Measurements from ENCODE around the gene HS3ST5.

Gene HS3ST5, protein sequence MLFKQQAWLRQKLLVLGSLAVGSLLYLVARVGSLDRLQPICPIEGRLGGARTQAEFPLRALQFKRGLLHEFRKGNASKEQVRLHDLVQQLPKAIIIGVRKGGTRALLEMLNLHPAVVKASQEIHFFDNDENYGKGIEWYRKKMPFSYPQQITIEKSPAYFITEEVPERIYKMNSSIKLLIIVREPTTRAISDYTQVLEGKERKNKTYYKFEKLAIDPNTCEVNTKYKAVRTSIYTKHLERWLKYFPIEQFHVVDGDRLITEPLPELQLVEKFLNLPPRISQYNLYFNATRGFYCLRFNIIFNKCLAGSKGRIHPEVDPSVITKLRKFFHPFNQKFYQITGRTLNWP

DNA sequence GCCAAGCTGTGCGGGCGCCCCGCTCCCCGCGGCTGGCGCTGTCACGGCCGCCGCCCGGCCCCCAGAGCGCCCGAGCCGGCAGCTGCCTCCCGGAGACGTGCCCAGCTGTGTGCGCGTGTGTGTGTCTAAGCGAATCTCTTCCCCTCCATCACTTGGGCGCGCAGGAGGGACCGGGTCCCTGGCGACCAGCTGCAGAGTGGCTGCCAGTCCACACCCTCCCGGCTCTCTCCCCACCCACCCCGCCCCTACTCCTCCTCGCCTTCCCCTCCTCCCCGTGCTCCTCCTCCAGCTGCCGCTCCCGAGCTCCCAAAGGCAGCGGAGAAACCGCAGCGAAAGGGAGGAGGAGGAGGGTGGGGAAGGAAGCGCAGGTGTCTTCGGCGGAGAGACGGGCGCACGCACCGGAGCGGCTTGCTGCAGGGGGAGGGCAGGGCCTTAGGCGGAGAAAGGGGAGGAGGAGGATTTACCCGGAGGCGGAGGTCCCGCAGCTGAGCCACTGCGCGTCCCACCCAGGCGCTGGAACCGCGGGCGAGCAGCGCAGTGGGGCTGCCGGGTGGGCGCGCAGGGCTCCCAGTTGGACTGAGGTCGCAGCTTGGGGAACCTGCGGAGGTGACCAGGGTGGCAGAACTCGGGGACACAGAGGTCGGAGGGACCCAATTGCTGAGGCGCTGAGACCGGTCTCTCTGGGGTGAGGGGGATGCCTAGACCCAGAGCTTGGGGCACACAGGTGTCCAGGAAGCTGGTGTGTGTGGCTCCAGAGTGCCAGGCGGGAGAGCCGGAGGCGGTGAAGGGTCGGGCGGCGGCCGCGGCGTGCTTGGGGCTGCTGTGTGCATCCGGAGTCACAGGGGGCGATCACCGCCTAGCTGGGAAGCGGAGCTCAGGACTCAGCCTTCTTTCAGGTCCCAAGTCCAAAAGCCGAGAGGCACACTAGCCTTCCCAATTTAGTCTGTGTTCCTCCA lies at the start of gene HS3ST5:
Gene HS3ST5, minus strand, starts transcription at position 198 of the 956 bp plus-strand sequence. CDS start 280,178 bp downstream, outside the sequence.
- FAIRE-seq: no peak

DNA sequence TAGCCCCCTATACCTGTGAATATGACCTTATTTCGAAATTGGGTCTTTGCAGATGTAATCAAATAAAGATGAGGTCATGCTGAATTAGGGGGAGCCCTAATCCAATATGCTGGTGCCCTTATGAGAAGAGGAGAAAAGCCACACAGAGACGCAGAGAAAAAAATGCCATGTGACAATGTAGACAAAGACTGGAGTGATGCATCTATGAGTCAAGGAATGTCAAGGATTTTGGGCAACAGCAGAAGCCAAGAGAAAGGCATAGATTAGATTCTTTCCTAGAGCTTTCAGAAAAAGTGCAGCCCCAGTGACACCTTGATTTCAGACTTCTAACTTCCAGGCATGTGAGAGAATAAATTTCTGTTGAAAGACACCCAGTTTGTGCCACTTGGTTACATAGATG lies 47.4 kb upstream of the HS3ST5 start:
- FAIRE-seq: no peak

DNA sequence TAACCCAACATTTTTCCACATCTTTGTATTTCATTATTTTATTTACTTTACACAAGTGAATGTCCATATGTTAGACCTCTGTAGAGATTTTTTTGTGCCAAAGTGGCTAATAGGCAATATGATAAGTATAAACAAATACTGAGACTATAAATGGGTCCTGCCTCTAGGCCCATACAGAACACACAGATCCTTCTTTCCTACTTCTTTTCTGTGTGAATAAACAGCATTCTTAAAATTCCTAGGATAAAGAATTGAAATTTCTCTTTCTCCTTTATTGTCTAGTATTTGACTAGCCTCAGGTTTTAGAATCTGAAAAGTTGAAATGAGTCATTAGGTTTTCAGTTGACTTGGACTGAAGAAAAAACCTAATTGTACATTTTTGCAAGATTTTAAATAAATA lies 46.3 kb upstream of the HS3ST5 start:
- no peak for FAIRE-seq

DNA sequence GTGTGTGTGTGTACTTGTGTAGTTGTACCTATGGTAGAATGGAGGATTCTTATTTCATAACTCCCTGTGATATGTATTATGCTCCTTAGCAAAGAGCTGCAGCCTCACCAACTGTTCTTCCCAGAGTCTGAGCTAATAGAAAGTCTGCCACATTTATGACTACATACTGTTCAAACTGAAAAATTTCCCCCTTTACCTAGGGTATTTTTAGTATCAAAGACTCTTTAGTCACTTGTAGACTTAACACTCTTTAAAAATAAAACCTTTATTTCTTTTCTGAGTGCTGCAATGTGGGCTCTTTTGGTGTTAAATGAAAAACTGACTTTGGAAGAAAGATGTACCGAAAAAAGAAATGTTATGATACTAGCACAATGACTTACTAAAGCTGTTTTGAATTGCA lies 39.6 kb upstream of the HS3ST5 start:
- no peak for FAIRE-seq

DNA sequence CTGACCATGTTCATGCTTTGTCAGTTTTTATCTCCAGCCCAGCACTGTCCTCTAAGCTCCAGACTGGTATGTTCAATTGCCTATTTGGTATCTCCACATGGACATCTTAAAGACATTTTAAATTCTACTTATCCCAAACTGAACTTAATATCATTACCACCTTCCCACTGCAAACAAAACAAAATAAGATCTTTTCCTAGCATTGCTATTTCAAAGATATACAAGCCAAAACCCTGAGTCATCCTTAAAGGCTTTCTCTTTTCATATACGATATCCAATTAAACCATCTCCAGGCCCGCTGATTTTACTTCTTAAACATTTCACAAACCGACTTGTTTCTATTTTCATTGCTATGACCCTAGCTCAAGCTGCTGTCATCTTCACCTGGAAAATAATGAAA lies 35.1 kb upstream of the HS3ST5 start:
- FAIRE-seq: no peak

DNA sequence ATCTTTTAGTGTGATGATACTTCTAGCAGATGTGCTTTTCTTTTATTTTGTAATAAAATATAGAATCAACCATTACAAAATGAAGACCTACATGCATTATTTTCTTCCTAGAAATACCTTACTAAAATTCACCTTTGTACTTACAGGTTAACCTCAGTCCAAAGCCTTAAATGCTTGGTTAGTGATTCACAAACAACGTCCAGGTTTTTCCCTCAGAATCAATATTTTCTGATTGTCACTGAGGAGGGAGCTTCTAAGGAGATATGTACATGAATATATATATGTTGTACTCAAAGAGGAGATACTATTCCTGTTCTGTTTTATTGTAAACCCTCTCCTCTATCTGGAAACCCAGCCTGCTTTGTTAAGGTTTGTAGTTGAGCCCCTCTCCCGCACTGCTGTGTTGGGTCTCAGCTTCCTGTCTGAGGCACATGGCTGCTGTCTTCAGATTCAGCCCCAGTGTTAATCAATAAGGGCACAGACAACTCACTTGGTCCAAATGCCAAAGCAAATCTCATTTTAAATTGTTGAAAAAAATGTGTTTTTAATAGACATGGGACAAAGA lies 33.9 kb upstream of the HS3ST5 start:
- no peak for FAIRE-seq

DNA sequence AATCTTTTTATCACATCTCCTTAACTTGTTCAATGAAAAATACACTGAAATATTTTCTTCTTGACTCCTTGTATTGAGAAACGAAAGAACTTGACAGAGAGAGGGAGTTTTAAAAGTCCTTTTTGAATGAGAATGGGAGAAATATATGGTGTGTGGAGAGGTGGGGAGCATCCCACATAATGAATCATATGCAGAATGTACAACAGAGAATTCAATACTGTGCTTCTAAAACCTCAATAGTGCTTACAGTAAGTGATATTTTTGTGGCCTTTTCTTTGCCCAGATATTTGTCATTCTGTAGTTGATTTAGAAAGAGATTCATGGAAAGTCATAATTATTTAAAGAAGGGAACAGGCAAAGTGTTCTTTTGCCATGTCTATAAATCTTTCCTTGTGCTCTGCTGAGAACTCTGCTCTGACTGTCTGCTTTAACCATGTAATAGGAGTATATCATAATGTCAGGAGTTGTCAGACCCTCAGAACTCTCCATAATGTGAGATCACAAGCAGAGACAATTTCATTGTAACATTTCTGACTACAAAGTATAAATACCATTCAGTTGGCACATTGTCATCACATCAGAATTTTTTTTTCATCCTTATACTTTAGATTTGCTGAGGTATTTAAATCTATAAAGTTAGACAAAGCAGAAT lies 32.8 kb upstream of the HS3ST5 start:
- no peak for FAIRE-seq

DNA sequence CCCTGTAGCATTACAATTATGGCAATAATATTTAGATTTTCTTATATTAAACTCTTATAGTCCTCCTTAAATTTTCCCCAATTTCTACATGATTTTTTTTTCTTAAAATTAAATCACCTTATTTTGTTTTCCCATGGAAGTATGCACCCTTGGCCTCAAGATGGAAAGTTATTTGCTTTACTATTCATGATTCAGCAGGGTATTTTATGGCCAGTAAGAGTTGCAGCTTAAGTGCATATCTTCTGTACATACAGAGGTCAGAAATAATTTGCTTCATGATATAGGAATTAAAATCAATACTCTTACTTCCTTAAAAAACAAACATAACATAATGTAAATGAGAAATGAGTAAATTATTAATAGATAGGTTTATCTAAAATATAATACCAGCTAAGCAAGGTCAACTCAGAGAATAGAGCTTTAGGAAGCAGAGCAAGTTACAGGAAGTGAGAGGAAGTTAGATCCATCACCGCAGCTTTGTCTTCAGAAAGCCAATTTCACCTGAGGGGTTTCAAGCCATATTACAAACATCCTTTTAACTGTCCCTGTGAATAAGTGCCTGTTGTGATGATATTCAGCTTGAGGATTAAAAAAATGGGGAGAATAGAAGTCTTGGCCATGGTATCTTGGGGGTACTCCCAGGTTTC lies 24.6 kb upstream of the HS3ST5 start:
- FAIRE-seq: no peak

DNA sequence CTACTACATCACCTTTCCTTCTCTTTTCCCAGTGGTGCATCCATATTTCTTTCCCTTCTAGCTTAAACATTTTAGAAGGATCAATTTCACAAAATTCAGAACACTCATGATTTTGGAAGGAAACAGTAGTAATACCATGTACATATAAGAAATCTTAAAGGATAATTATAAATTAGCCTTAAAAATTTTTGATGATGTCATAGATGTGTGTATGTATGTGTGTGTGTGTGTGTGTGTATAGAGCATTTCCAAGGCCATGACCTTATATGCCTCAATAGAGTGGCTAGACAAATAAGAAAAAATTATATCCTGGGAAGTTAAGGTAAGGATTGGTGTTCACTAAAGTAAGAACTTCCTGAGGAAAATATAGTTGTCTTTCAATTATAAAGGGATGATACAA lies 24.1 kb upstream of the HS3ST5 start:
- no peak for FAIRE-seq

DNA sequence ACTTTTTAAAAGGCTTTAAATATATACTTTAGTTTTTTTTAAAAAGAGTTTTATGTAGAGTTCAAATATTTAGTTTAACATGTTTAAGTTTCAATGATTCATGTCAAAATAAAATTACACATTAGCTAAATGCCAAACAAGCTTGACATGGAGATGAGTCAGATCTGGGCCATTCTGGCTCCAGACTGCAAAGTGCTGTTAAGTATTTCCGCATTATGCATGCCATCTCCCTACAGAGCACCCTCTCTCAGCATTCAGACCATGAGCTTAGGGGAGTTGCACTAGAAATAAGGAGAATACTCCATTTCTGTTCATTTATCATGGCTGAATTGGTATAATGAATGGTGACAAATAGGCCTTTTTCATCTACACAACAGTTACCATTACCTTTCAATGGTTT lies 21.5 kb upstream of the HS3ST5 start:
- FAIRE-seq: peak; percentile 75

DNA sequence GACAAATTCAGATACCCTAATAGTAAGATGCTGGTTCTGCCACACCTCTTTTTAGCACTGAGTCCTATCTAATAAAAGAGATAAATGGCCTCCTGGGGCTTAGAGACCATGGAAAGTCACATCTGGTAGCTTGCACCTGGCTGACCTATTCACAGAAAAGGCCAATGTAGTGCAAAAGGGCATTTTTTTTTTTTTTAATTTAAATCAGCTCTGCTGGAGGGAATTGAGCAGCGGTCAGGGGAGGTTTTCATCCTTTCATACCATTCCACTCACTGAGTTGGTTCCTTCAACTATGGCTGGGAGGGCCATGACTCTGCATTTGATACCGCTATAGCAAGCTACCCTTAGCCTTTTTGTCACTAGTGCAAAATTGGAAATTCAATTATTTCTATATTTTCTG lies 20.1 kb upstream of the HS3ST5 start:
- FAIRE-seq: no peak

DNA sequence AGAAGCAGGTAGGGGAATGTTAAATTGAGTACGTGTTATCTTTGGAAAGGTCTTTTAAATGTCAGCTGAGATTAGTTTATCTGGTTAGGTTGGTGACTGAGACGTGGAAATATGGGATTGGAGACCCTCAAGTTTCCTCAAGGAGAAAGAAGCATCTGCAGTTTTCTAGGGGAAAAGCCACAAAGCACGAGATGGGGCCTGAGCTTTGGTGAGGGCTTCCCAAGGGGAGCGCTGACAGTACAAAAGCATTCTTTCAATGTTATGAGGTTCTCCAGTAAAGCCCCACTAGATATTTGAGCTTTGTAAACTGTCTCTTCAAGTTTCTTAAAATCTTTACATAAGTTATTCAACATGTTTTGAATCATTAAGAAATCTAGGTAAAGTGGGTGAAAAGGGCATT lies 19.6 kb upstream of the HS3ST5 start:
- FAIRE-seq: no peak

DNA sequence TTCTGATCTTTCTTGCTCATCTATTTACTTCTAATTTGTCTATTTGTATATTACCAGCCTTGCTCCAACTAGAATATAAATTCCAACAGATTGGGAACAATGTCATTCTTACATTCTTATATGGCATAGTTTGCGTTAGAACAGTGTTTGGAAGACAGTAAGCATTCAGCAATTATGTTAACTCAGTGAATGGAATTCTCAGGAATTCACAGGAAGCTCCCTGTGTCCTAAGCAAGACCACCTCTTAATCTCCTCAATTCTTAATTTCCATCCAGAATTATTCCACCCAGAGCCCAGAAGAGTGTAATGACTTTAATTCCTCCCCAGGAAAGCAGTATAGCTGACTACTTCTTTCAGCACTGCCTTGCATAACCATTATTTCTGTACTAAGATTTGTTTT lies 18.2 kb upstream of the HS3ST5 start:
- FAIRE-seq: no peak

DNA sequence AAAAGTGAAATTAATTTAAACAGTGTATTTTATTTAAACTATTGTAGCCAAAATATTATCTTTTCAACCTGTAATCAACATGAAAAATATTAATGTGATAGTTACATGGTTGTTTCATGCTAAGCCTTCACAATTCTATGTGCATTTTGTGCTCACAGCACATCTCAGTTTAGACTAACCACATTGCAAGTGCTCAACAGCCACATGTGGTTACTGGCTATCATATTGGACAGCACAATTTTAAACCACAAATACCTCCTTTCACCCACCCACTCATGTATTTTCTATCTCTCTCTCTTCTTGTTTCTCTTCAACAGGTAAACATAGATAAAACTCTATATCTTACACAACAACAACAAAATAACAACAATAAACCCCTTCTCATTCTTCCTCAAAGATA lies 12.5 kb upstream of the HS3ST5 start:
- FAIRE-seq: no peak

DNA sequence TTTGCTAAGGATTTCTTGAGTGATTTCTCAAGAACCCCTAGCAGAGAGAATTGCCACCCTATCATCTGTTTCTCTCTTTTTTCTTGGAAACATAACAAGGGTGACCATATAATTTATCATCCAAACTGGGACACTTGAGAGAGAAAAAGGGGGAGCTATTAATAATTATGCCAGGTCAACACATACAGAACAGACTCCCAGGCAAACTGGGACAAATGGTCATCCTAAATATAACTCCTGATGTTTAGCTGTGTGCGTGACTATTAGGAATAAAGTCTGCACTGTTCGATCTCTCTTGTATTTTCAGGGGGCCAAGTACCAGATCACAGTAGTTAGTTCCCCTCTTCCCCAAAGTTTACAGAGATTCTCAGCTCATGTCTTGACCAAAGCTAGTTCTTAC lies 11.7 kb upstream of the HS3ST5 start:
- no peak for FAIRE-seq

DNA sequence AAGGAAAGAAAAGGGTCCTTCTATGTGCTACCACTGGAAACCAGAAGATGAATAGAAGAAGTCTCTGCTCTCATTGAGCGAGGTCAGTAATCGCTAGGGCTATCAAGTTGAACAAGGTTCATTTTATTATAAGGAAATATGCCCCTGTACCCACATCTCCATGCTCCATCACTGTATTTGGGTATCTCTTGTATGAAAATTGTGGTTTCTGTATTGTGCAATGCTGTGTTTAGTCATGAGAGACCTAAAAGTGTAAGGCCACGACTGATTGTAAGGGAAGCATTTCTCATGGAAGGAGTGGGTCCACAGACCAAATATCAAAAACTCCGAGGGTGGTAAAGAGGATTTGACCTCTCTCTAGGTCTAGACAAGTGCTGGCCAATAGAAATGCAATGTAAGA lies 3.6 kb upstream of the HS3ST5 start:
- no peak for FAIRE-seq

DNA sequence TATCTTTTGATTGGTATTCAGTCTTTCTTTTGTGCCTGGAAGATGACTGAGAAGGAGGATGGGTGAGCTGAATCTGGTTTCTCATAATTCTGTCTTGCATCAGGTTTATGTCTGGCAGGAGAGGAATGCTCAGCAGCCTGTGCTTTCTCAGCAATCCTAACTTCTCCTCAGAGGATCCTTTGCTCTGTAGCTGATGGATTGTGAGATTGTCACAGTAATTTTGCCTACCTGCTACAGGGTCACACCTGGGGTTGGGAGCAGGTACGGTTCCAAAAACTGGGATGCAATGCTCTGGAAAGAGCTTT lies 2.1 kb upstream of the HS3ST5 start:
- FAIRE-seq: no peak

DNA sequence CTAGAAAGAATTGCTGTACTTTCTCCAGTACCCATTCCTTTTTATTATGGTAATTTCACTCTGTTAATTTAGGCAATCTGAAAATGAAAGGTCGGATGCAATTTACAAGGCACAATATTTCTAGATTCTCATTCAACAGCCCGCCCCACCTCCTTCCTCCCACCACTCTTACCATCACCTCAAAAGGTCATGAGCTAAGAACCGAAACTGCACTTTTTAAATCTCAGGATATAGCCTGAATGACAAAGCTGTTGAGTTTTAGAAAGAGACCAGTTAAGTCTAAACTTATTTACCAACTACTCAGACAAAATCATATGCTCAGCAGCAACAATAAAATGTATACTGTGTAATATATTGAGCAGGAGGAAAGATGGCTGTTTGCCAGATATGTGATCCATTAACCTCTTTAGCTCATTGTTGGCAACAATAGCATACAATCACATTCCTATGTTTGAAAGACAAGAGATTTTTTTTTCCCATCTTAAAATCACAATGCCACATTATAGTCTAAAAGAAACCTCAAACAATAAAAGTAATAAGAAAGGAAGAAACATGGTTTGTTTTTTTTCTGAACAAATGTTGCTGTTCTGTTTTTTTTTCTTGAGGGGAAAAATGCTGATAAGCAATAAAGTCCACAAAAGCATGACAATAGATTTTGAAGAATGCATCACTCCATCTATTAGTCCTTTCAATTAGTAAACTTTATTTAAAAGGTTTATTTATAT lies 1.6 kb upstream of the HS3ST5 start:
- FAIRE-seq: no peak

DNA sequence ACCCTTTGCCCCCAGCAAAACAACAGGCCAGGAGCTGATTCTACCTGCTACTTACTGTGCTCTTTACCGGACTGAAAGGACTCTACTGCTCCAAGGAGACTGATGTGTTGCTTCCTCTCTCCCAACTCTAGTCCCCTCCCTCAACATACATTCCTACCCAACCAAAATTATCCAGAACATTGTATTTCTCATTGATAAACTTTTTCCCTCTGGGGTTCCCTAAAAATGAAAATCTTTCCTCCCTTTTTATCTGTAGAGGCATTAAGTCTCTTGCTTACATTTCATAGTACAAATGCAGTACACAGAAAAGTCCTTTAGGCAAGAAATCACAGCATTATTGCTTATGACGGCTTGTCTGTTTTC lies 940 bp upstream of the HS3ST5 start:
- FAIRE-seq: no peak

DNA sequence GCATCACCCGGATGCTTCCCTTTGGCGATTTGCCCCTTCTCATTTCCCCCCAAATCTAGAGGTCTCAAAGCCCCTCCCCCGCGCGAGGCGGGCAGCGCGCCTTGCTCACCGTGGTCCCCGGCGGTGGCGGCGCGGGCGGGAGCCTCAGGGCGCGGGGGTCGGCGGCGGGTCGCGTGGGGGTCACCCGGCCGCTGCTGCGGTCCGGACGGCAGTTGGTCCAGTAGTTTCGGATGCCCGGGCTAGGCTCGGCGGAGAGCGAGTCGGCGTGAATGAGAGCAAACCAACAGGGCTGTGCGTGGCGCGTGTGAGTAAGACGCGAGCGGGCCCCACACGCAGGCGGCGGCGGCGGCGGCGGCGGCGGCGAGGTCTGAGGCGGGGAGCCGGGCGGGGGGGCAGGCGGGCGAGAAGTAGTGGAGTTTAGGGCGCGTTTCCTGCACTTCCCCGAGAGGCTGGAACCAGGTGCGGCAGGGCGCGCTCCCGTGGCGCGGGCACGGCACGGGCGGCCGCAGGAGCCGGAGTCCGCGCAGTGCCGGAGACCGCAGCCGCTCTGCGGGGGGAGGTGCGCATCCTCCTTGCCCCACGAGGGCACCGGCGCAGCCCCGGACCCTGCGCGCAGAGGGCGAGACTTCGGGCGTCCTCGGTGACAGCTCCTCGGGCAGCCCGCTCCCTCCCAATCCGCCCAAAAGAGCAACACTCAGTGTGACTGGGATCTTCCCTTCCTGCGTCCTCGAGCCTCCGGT lies 567 bp downstream of the HS3ST5 start:
- no peak for FAIRE-seq

DNA sequence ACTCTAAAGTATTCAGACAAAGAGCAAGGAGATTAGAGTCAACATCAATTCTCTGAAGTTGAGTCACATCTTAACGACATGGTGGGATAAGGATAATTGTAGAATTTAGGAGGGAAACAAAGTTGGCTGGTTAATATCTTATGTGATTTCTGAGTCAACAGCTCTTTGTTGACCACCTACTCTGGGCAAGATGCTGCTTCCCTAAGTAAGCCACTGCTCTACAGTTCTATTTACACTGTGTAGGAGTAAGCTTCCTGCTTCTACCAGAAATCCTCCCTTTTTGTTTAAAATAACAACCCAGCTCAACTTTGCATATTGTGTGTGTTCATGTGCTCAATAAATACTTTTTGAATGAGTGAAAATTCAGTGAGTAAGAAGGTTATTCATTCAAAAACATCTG lies 3.1 kb downstream of the HS3ST5 start:
- FAIRE-seq: no peak

DNA sequence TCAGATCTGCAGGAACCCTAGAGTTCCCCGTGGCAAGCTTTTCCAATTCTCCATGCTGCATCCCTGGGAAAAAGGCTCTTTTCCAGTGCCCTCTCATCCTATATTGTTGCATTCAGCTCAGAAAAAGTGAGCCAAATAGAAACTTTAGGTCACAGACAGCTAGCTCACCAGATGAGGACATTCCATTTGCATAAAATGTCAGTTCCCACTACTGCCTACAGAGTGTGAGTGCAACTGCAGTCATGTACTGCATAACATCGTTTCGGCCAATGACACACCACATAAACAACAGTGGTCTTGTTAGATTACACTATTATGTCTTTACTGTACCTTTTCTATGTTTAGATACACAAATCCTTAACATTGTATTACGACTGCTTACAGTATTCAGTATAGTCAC lies 8.6 kb downstream of the HS3ST5 start:
- FAIRE-seq: no peak
